Measurements from ENCODE around the gene PSD4.

PSD4 gene

GRCh38 chr2:113169586-113169985 lies 4.2 kb upstream of the PSD4 start:
- TF ChIP-seq PATZ1 (CRISPR knock-in tag; IDR thresholded peaks at IDR 0.05; ENCODE audit: borderline replicate concordance): no peak
- no peak for TF ChIP-seq TCF4 (CRISPR knock-in tag; IDR thresholded peaks at IDR 0.05; ENCODE audit: borderline replicate concordance)
- no peak for TF ChIP-seq GLIS3 (CRISPR knock-in tag; IDR thresholded peaks at IDR 0.05)
- TF ChIP-seq CSRNP3 (CRISPR knock-in tag; IDR thresholded peaks at IDR 0.05): no peak
- TF ChIP-seq BACH2 (CRISPR knock-in tag; IDR thresholded peaks at IDR 0.05; ENCODE audit: borderline replicate concordance): no peak
- no peak for TF ChIP-seq POU6F1 (CRISPR knock-in tag; IDR thresholded peaks at IDR 0.05; ENCODE audit: borderline replicate concordance, low read depth)
- no peak for TF ChIP-seq ESRRG (CRISPR knock-in tag; IDR thresholded peaks at IDR 0.05)
- no peak for TF ChIP-seq ZNF565 (CRISPR knock-in tag; conservative IDR thresholded peaks at IDR 0.05; ENCODE audit: low read depth)
- no peak for TF ChIP-seq ZNF70 (CRISPR knock-in tag; IDR thresholded peaks at IDR 0.05)
- TF ChIP-seq RARB (CRISPR knock-in tag; IDR thresholded peaks at IDR 0.05): no peak
- TF ChIP-seq ZC3H10 (CRISPR knock-in tag; IDR thresholded peaks at IDR 0.05): no peak
- no peak for TF ChIP-seq TSHZ2 (CRISPR knock-in tag; IDR thresholded peaks at IDR 0.05)
- TF ChIP-seq SNAI2 (CRISPR knock-in tag; IDR thresholded peaks at IDR 0.05): no peak
- no peak for TF ChIP-seq CSDC2 (CRISPR knock-in tag; IDR thresholded peaks at IDR 0.05)
- no peak for TF ChIP-seq ZFP3 (CRISPR knock-in tag; IDR thresholded peaks at IDR 0.05)
- TF ChIP-seq CREB5 (CRISPR knock-in tag; IDR thresholded peaks at IDR 0.05; ENCODE audit: low read depth): no peak
- no peak for TF ChIP-seq PPARA (CRISPR knock-in tag; IDR thresholded peaks at IDR 0.05; ENCODE audit: borderline replicate concordance)
- TF ChIP-seq ISL1 (CRISPR knock-in tag; IDR thresholded peaks at IDR 0.05): no peak
- TF ChIP-seq ZFP30 (CRISPR knock-in tag; IDR thresholded peaks at IDR 0.05): no peak
- no peak for TF ChIP-seq ZNF8 (CRISPR knock-in tag; IDR thresholded peaks at IDR 0.05)
- ATAC-seq: no peak

GRCh38 chr2:113171334-113172075 lies 2.3 kb upstream of the PSD4 start:
- ATAC-seq: no peak
- TF ChIP-seq POU6F1 (CRISPR knock-in tag; IDR thresholded peaks at IDR 0.05; ENCODE audit: borderline replicate concordance, low read depth) (no peak), RARB (CRISPR knock-in tag; IDR thresholded peaks at IDR 0.05) (no peak), BACH2 (CRISPR knock-in tag; IDR thresholded peaks at IDR 0.05; ENCODE audit: borderline replicate concordance) (no peak), ESRRG (CRISPR knock-in tag; IDR thresholded peaks at IDR 0.05) (no peak), ZNF565 (CRISPR knock-in tag; conservative IDR thresholded peaks at IDR 0.05; ENCODE audit: low read depth) (no peak), ZNF70 (CRISPR knock-in tag; IDR thresholded peaks at IDR 0.05) (no peak), ISL1 (CRISPR knock-in tag; IDR thresholded peaks at IDR 0.05) (no peak), ZFP30 (CRISPR knock-in tag; IDR thresholded peaks at IDR 0.05) (no peak), GLIS3 (CRISPR knock-in tag; IDR thresholded peaks at IDR 0.05) (no peak)

Data from SK-N-SH treated with all-trans-retinoic acid at 6 μM for 48 hours (cell line).